ENCODE results near the gene SIM2.
A peak's percentile ranks its signal among the peaks of the same experiment; 100 is the strongest.

SIM2 gene

DNA sequence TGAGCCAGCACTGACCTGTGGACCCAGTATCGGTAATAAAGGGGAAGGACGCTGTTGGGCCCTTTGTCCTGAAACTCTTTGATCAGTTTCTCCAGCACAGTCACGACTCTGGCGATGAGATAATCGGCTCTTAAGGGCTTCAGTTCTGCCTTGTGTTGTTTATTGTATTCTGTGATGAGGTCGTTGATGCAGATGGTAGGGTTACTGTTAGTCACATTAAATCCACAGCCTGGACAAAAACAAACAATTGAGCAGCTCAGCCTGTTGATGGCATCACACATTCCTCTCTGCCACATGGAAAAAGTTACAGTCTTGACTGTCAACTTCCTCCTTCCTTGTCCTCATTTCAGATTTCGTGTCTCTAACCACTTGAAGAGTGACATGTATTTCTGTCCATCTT lies 57.6 kb downstream of the SIM2 start:
- no peaks in the 10 kb centered on the region for H3K4me1 ChIP-seq (ENCODE audit: insufficient read depth, low read length)
- no peaks in the 10 kb centered on the region for H3K79me2 ChIP-seq (ENCODE audit: insufficient read depth, low read length)
- no peaks in the 10 kb centered on the region for H3K9me3 ChIP-seq (ENCODE audit: insufficient read depth, low read length, severe bottlenecking)
- TF ChIP-seq, protein P1, sequence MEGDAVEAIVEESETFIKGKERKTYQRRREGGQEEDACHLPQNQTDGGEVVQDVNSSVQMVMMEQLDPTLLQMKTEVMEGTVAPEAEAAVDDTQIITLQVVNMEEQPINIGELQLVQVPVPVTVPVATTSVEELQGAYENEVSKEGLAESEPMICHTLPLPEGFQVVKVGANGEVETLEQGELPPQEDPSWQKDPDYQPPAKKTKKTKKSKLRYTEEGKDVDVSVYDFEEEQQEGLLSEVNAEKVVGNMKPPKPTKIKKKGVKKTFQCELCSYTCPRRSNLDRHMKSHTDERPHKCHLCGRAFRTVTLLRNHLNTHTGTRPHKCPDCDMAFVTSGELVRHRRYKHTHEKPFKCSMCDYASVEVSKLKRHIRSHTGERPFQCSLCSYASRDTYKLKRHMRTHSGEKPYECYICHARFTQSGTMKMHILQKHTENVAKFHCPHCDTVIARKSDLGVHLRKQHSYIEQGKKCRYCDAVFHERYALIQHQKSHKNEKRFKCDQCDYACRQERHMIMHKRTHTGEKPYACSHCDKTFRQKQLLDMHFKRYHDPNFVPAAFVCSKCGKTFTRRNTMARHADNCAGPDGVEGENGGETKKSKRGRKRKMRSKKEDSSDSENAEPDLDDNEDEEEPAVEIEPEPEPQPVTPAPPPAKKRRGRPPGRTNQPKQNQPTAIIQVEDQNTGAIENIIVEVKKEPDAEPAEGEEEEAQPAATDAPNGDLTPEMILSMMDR (IDR thresholded peaks at IDR 0.05; ENCODE audit: borderline replicate concordance, extremely low read depth, low read length, poor library complexity, severe bottlenecking), result no peak
- no peak for TF ChIP-seq EZH2 (IDR thresholded peaks at IDR 0.05; ENCODE audit: borderline replicate concordance, low read depth, low read length, severe bottlenecking)
- no peak overlapping the region for H2AFZ ChIP-seq (ENCODE audit: low read depth, low read length)
- H3K9ac ChIP-seq (ENCODE audit: low read depth, low read length), result no peak overlapping the region
- no peak overlapping the region for H3K27ac ChIP-seq (ENCODE audit: low read length)
- no peaks in the 10 kb centered on the region for H3K27me3 ChIP-seq (ENCODE audit: insufficient read depth, low read length, poor library complexity)
- H3K36me3 ChIP-seq (ENCODE audit: insufficient read depth, low read length), result peaks cover 7% of the 10 kb centered on the region; the same call in 1 of the 2 replicates
- H4K20me1 ChIP-seq (ENCODE audit: insufficient read depth, low read length), result no peaks in the 10 kb centered on the region
- no peak overlapping the region for H3K4me2 ChIP-seq (ENCODE audit: insufficient read depth, low read length)
- no peak for DNase-seq
- ATAC-seq (ENCODE audit: insufficient read depth, low read depth), result no peak
- no peak overlapping the region for H3K4me3 ChIP-seq (ENCODE audit: low read depth in 1 of 2, low read length in 2 of 2)

GRCh38 chr21:36757196-36757595 lies 58.3 kb downstream of the SIM2 start:
- TF ChIP-seq, protein P1 (IDR thresholded peaks at IDR 0.05; ENCODE audit: borderline replicate concordance, extremely low read depth, low read length, poor library complexity, severe bottlenecking), result no peak
- no peak for TF ChIP-seq EZH2 (IDR thresholded peaks at IDR 0.05; ENCODE audit: borderline replicate concordance, low read depth, low read length, severe bottlenecking)
- Histone ChIP-seq H3K9me3 (ENCODE audit: insufficient read depth, low read length, severe bottlenecking) (no peaks in the 10 kb centered on the region), H3K9ac (ENCODE audit: low read depth, low read length) (no peak overlapping the region), H2AFZ (ENCODE audit: low read depth, low read length) (no peak overlapping the region), H3K4me2 (ENCODE audit: insufficient read depth, low read length) (no peak overlapping the region), H3K27ac (ENCODE audit: low read length) (no peak overlapping the region), H3K36me3 (ENCODE audit: insufficient read depth, low read length) (peaks cover 7% of the 10 kb centered on the region; the same call in 1 of the 2 replicates), H3K79me2 (ENCODE audit: insufficient read depth, low read length) (no peaks in the 10 kb centered on the region), H3K4me3 (ENCODE audit: low read depth in 1 of 2, low read length in 2 of 2) (no peak overlapping the region), H3K27me3 (ENCODE audit: insufficient read depth, low read length, poor library complexity) (no peaks in the 10 kb centered on the region), H4K20me1 (ENCODE audit: insufficient read depth, low read length) (no peaks in the 10 kb centered on the region), H3K4me1 (ENCODE audit: insufficient read depth, low read length) (no peaks in the 10 kb centered on the region)
- DNase-seq (no peak), ATAC-seq (ENCODE audit: insufficient read depth, low read depth) (no peak)

GRCh38 chr21:36759348-36760083 lies 60.6 kb downstream of the SIM2 start:
- Histone ChIP-seq H3K36me3 (ENCODE audit: insufficient read depth, low read length) (peaks cover 3% of the 10 kb centered on the region; the same call in 1 of the 2 replicates), H3K4me2 (ENCODE audit: insufficient read depth, low read length) (no peak overlapping the region), H3K27me3 (ENCODE audit: insufficient read depth, low read length, poor library complexity) (no peaks in the 10 kb centered on the region)

More at GRCh38 chr21:36759348-36760083, 60.6 kb downstream of the SIM2 start:
- no peak overlapping the region for H2AFZ ChIP-seq (ENCODE audit: low read depth, low read length)
- H3K27ac ChIP-seq (ENCODE audit: low read length), result no peak overlapping the region
- no peak overlapping the region for H3K4me3 ChIP-seq (ENCODE audit: low read depth in 1 of 2, low read length in 2 of 2)
- H3K79me2 ChIP-seq (ENCODE audit: insufficient read depth, low read length), result no peaks in the 10 kb centered on the region
- H4K20me1 ChIP-seq (ENCODE audit: insufficient read depth, low read length), result no peaks in the 10 kb centered on the region
- TF ChIP-seq, protein P1 (IDR thresholded peaks at IDR 0.05; ENCODE audit: borderline replicate concordance, extremely low read depth, low read length, poor library complexity, severe bottlenecking), result no peak
- no peak for TF ChIP-seq EZH2 (IDR thresholded peaks at IDR 0.05; ENCODE audit: borderline replicate concordance, low read depth, low read length, severe bottlenecking)
- no peaks in the 10 kb centered on the region for H3K9me3 ChIP-seq (ENCODE audit: insufficient read depth, low read length, severe bottlenecking)
- H3K9ac ChIP-seq (ENCODE audit: low read depth, low read length), result no peak overlapping the region
- DNase-seq (peak; percentile 16), ATAC-seq (ENCODE audit: insufficient read depth, low read depth) (peak; percentile 77)
- no peaks in the 10 kb centered on the region for H3K4me1 ChIP-seq (ENCODE audit: insufficient read depth, low read length)

All from DND-41 (cell line).